Fibroblast of mammary gland (primary cell): Measurements from ENCODE around the gene AQP9.

Experiments
- DNase-seq: peaks from one replicate; pipeline ENCODE4 v3.0.0-alpha.2; 2010; ENCODE audit warnings: low read depth
- H3K4me3 ChIP-seq: 2 replicates; pipeline ENCODE4 v1.5.1; 2011; ENCODE audit warnings: low read depth, mild to moderate bottlenecking, low read length, moderate library complexity; ENCODE audit not compliant: control insufficient read depth
- TF ChIP-seq, protein P1 (sequence below): conservative IDR thresholded peaks from 2 replicates; pipeline ENCODE4 v1.5.1; 2011; ENCODE audit warnings: low read depth, low read length, inconsistent platforms; ENCODE audit not compliant: control insufficient read depth, insufficient read depth

The AQP9 gene, protein sequence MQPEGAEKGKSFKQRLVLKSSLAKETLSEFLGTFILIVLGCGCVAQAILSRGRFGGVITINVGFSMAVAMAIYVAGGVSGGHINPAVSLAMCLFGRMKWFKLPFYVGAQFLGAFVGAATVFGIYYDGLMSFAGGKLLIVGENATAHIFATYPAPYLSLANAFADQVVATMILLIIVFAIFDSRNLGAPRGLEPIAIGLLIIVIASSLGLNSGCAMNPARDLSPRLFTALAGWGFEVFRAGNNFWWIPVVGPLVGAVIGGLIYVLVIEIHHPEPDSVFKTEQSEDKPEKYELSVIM

GRCh38 chr15:58138106-58138505 is at the start of gene AQP9:
AQP9 (plus strand) TSS chr15:58138381; CDS start chr15:58138566, 185 bp downstream.
- DNase-seq = peak; percentile 32
- no peak within 1 kb of the TSS for H3K4me3 ChIP-seq
- TF ChIP-seq, protein P1, sequence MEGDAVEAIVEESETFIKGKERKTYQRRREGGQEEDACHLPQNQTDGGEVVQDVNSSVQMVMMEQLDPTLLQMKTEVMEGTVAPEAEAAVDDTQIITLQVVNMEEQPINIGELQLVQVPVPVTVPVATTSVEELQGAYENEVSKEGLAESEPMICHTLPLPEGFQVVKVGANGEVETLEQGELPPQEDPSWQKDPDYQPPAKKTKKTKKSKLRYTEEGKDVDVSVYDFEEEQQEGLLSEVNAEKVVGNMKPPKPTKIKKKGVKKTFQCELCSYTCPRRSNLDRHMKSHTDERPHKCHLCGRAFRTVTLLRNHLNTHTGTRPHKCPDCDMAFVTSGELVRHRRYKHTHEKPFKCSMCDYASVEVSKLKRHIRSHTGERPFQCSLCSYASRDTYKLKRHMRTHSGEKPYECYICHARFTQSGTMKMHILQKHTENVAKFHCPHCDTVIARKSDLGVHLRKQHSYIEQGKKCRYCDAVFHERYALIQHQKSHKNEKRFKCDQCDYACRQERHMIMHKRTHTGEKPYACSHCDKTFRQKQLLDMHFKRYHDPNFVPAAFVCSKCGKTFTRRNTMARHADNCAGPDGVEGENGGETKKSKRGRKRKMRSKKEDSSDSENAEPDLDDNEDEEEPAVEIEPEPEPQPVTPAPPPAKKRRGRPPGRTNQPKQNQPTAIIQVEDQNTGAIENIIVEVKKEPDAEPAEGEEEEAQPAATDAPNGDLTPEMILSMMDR = no peak

DNA sequence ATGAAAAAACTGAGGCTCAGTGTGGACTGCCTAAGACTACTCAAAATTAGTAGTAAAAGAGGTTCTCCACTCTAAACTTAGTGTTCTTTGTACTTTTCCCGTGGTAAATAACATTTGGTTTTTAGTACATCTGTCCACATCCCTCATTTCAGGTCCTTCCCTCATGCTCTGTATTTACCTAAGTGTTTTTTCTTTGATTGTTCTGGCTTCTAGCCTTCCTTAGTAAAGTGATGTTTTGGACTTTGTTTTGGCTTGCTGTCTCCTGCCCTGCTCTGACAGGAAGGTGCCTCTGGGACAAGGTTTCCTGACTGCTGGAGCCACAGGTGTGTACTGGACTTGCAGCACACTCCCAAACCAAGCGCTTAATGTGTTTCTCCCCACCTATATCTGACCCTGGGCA is 42.8 kb upstream of the AQP9 start:
- DNase-seq = no peak
- TF ChIP-seq, protein P1 = no peak
- H3K4me3 ChIP-seq = no peak overlapping the region

GRCh38 chr15:58096529-58097084 is 41.6 kb upstream of the AQP9 start:
- no peak overlapping the region for H3K4me3 ChIP-seq
- TF ChIP-seq, protein P1 = no peak
- no peak for DNase-seq

- no peak overlapping the region for H3K4me3 ChIP-seq
Observed at GRCh38 chr15:58103482-58103881, 34.7 kb upstream of the AQP9 start.

GRCh38 chr15:58108117-58108516 is 30.1 kb upstream of the AQP9 start:
- H3K4me3 ChIP-seq = no peak overlapping the region
- DNase-seq = no peak
- TF ChIP-seq, protein P1 = no peak

More at GRCh38 chr15:58103482-58103881, 34.7 kb upstream of the AQP9 start:
- TF ChIP-seq, protein P1 = no peak
- DNase-seq = no peak

DNA sequence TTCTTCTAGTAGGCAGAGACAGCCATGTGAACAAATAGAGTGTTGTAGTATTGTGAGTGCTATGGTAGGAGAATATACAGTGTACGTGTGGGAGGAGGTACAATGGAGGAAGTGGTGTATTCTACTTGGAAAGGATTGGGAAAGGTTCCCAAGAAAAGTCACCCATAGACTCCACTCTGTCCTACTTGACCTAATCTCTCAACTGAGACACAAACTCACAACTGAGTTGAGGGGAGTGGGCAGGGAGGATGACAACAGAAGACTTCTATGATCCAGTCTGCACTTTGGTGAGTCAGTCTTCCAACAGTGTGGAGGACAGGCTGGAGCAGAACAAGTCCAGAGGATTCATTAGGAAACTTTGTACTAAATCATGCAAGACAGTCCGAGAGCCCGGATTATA is 28.8 kb upstream of the AQP9 start:
- TF ChIP-seq, protein P1 = no peak
- no peak overlapping the region for H3K4me3 ChIP-seq
- no peak for DNase-seq
